Erythroblast (primary cell): ENCODE measurements around the gene PTGFRN.

Source experiments
- GATA1 ChIP-seq: IDR thresholded peaks from 2 replicates; pipeline ENCODE4 v1.6.1; 2011; ENCODE audit warnings: low read depth, mild to moderate bottlenecking, control low read depth, low read length, moderate library complexity
- POLR2A ChIP-seq: IDR thresholded peaks from 2 replicates; pipeline ENCODE4 v1.6.1; 2011; ENCODE audit warnings: mild to moderate bottlenecking, low read length

DNA sequence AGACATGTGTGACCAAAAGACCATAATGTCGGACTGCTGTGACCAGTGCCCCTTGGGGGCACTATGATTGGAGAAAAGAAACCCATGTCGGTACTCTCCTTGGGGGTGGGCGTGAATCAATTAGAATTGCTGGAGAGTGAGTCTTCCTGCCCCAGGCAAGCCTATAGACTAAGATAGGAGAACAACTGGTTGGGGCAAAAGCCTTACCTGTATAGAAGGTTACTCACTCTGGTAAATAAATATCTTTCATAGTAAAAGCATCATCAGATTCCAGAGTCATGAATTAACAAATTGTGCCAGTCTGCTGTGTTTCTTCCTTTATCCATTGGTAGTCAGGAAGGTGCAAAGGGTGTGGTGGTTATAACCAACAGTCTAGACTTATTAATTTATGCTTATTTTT is 2.9 kb upstream of the PTGFRN start:
- no peak for TF ChIP-seq POLR2A
- no peak for TF ChIP-seq GATA1
